ENCODE measurements around the gene SNX24.

DNA sequence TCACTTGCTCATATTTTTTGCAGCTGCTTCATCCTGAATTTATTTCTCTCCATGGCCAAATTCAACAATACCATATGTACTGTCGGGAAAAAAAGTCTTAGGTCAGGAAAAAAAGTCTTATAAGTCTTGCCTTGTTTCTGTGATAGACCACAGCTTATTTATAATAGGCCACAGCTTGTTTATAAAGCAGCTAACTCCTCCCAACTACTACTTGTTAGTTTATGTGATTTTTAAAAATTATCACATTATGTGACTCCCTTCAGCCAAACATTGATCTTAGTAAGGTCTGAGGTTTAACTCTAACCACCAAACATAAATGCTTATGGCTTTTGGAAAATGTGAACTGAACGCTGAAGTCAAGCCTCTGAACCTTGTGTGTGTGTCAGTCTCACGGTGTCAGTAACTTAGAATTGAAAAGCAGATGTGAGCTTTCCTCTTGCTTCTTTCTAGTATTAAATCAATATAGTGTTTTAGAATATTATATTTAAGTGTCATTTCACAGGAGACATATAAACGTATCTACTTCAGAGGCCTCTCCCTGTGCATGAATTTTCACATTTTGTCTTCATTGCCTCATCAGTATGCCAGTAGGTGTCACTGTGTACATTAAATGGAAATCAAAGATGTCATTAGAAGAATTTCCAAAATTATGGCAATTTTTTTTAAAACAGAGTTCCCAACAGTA, 51.3 kb downstream of the SNX24 start:
- TF ChIP-seq CTCF (IDR thresholded peaks at IDR 0.05) (peak; percentile 31 to 47 (median 34)), POLR2A (IDR thresholded peaks at IDR 0.05) (no peak)
